ENCODE results near the gene UNC5C.
A peak's percentile ranks its signal among the peaks of the same experiment; 100 is the strongest.

The UNC5C gene

GRCh38 chr4:95548738-95549245 is at the start of gene UNC5C:
UNC5C (minus strand) TSS chr4:95548973.
- peak; percentile 88 for DNase-seq (ENCODE audit: low spot score)

- DNase-seq (ENCODE audit: low spot score) = no peak
These were observed 47.9 kb upstream of the UNC5C start for GRCh38 chr4:95596676-95597075.

- no peak for DNase-seq (ENCODE audit: low spot score)
These were observed 45.9 kb upstream of the UNC5C start for GRCh38 chr4:95594629-95595028.

GRCh38 chr4:95594013-95594412 is 45.2 kb upstream of the UNC5C start:
- no peak for DNase-seq (ENCODE audit: low spot score)

- DNase-seq (ENCODE audit: low spot score) = no peak
These were observed 42.5 kb upstream of the UNC5C start for GRCh38 chr4:95591278-95591677.

- no peak for DNase-seq (ENCODE audit: low spot score)
These were observed 41.8 kb upstream of the UNC5C start for GRCh38 chr4:95590615-95591014.

GRCh38 chr4:95585016-95585695 is 36.4 kb upstream of the UNC5C start:
- no peak for DNase-seq (ENCODE audit: low spot score)

- no peak for DNase-seq (ENCODE audit: low spot score)
These were observed 31.5 kb upstream of the UNC5C start for GRCh38 chr4:95580226-95580625.

GRCh38 chr4:95572304-95572991 is 23.7 kb upstream of the UNC5C start:
- no peak for DNase-seq (ENCODE audit: low spot score)

- DNase-seq (ENCODE audit: low spot score) = no peak
These were observed 22.8 kb upstream of the UNC5C start for GRCh38 chr4:95571577-95571976.

- DNase-seq (ENCODE audit: low spot score) = no peak
These were observed 15.0 kb upstream of the UNC5C start for GRCh38 chr4:95563638-95564337.

- DNase-seq (ENCODE audit: low spot score) = no peak
These were observed 12.0 kb upstream of the UNC5C start for GRCh38 chr4:95560774-95561173.

GRCh38 chr4:95556207-95556859 is 7.6 kb upstream of the UNC5C start:
- no peak for DNase-seq (ENCODE audit: low spot score)

GRCh38 chr4:95552942-95553550 is 4.3 kb upstream of the UNC5C start:
- DNase-seq (ENCODE audit: low spot score) = no peak

- DNase-seq (ENCODE audit: low spot score) = no peak
These were observed 2.9 kb upstream of the UNC5C start for GRCh38 chr4:95551653-95552052.

- peak; percentile 57 for DNase-seq (ENCODE audit: low spot score)
These were observed 1.6 kb upstream of the UNC5C start for GRCh38 chr4:95550115-95550987.

GRCh38 chr4:95549246-95550114 is 707 bp upstream of the UNC5C start:
- DNase-seq (ENCODE audit: low spot score) = peak; percentile 73

- peak; percentile 66 for DNase-seq (ENCODE audit: low spot score)
These were observed 880 bp downstream of the UNC5C start for GRCh38 chr4:95547715-95548471.

Measured in pons (tissue), 1 donor.